IPS-NIHi7 (cell line): ENCODE results near the gene MISP3.

ENCODE experiments used
- DNase-seq: peaks from one replicate; pipeline ENCODE4 v3.0.0; 2012; ENCODE audit warnings: mixed read lengths; ENCODE audit errors: extremely low spot score

The MISP3 gene

GRCh38 chr19:14080887-14081796 is 8.6 kb downstream of the MISP3 start:
- peak; percentile 96 for DNase-seq

DNA sequence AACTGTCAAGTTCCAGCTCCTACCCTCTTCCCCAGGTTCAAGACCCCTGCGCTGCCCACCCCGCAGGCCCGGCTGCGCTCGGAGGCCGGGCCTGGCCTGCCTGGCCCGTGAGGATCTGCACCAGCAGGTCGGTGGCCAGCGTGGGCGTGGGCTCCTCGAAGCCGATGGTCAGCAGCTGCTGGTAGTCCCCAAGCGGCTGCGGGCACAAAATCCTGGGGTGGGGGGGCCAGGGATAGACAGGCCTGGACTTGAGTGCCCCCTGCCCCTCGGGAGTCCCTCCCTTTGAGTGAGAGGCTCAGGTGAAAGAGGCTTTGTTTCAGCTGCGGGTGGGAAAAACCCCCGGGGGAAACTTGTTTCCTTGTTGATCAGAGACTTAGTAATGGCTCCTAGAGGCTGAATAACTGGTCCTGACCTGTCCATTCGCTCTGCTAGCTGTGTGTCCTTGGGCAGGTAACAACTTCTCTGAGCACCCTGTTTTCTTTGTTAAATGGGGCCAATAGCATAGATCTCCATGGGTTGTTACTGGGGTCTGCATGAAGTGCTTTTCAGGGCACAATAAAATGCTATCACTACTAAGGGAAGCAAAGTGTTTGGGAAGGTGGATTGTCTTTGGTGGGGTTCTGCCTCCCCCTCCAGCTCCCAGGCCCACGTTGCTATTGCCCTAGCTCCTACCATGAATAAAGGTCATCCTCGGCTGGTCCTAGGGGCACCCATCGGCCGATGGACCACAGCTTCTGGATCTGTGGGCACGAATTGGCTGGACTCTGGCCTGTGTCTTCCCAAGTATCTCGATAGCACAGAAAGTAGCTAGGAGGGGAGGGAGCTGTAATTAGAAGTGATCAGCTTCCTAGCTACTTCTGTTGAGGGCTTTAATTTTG is 9.4 kb downstream of the MISP3 start:
- DNase-seq: no peak

DNA sequence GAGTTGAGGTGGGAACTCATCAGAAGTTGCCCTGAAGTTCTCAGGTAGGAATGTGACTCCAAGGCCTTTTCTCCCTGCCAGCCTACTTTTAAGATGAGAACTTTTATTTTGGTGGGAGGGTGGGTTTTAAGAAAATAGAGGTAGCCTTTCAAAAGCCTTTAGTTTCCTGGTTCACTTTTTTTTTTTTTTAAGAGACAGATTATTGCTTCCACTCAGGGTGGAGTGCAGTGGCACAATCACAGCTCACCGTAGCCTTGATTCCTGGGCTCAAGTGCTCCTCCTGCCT is 10.0 kb downstream of the MISP3 start:
- no peak for DNase-seq

DNA sequence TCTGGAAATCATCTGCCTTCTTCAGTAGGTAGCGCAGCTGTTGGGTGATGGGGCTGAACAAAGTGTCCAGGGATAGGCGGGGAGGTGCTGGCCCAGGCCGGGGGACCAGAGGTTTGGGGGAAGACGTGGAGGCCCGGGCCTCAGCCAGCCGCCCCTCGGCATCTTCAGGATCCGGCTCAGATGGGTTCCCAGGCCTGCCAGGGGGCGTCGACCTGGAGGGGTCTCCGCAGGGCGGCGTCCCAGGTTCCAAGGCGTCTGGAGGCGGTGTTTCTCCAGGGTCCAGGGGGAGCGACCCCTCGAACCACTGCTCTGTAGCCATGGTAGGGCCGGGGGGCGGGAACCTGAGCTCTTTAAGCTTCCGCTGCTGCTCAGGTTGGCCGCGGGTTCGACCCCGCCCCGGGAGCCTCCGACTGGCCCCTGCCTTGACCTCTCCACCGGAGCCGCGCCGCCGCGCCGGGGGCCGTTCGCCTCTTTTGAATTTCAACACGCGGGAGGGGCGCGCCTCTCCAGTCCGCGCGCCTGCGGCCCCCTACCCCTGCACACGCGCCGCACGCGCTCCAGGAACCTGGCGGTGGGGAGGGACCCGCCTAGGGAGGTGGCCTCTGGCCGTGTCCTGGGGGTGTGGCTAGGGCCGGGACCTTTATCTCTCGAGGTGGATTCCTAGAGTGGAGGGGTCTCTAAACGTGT is 12.9 kb downstream of the MISP3 start, which contains the start of gene C19orf67:
TSS of gene C19orf67 (minus strand) at position 475 of the 687 bp plus-strand sequence. CDS start at position 319, 156 bp downstream.
- no peak for DNase-seq

GRCh38 chr19:14086098-14086497 is 13.5 kb downstream of the MISP3 start:
- no peak for DNase-seq

GRCh38 chr19:14088634-14089411 is 16.2 kb downstream of the MISP3 start:
- no peak for DNase-seq

DNA sequence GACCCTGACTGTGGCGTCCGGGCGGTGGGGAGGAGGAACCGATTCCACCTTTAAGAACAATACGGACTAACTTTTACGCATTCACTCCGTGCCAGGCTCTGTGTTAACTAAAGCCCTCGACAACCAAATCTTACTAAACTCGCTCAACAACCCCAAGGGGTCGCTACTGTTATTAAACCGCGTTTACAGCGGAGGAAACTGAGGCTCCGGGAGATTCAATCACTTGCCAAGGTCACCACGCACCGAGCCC is 16.8 kb downstream of the MISP3 start:
- no peak for DNase-seq

DNA sequence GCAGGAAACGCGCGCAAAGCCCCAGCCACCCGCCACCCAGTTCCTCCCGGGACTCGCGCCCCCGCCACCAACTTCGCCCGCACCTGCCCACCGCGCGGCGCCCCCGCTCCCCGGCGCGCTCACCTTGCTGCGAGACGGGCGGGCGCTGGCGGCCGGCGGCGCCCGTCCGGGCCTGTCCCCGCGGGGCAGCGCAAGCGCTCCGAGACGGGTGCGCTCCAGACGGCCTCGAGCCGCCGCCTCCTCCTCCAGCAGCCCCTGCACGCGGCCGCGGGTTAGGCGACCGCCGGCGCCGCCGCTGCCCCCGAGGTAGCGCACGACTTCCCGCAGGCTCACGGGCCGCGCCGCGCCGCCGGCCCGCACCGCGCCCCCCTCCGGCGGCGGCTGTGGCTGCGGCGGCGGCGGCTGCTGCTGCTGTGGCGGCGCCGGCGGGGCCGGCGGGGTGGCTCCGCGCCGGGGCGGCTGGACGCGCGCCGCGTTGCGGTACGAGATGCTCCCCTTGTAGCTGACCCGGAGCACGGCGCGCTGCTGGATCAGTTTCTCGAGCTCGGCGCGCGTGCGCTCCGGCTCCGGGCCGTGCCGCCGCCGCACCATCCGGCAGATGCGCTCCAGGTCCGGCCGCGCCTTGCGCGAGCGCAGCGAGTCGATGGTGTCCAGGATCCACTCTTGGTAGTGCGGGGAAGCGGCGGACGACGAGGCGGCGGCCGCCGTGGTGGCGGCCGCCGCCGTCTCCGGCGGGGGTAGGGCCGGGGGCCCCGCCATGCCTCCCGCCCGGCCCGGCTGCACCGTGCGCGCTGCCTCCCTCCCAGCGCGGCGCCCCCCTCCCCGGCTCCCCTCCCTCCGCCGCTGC is 17.3 kb downstream of the MISP3 start:
- peak; percentile 39 for DNase-seq

- peak; percentile 84 for DNase-seq
Measured at GRCh38 chr19:14090509-14091080, 18.0 kb downstream of the MISP3 start, which contains the start of gene SAMD1. TSS of gene SAMD1 (minus strand) at chr19:14090751.

- peak; percentile 81 for DNase-seq
Measured at GRCh38 chr19:14091081-14091812, 18.7 kb downstream of the MISP3 start.

DNA sequence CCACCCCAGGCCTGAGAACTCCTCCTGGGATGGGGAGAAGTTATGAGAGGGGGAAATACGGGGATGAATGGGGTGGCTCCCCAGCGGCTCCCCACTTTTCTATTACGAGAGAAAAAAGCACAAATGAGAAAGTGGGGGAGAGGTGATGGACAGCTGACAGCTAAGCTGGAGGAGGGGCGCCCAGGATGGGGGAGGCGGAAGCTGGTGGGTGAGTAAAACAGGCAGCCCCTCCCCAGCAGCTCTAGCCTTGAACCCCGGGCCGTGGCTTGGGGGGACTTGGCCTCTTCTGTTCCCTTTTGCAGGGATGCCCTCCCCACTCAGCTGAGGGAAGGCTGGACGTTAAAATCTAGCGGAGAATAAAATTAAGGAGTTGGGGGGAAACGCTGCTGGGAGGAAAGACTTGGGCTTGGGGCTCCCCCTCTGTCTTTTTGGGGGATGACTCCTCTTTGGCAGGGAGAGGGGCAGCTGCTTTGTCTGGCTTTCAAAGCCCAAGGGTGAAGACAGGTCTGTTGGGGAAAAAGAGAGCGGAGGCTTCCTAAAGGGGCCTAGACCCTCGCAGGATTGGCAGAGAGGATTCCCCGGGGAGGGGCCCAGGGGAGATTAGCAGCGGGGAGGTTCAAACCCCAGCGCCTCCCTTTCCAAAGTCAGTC is 19.4 kb downstream of the MISP3 start:
- DNase-seq: peak; percentile 31

DNA sequence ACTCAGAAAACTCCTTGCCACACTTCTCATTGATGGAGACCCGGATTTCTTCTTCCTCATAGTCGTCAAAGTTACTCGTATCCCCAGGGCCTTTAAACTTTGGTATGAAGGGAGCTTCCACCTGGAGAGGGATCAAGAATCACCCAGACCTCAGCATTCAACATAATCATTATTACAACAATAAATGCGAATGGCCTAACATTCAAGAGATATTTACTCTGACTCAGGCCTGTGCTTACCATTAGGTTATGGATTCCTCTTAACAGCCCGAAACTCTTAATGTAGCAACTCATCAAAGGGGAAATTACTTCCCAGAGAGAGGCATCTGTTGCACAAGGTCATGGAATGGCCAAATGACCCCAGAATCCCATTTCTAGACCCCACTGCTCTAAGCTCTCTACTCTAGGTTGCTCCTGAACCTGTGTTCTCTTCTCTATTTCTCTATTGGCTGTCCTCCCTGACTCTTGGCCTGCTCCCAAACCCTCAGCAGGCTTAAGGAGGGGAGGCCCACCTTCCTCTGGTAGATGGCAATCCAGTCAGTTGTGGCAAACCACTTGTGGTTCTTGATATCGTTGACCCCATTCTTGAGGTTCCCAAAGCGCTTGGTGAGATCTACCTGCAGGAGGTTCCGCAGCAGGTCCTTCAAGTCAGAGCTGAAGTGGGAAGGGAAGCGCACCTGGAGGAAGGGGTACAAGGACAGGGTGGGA is 20.7 kb downstream of the MISP3 start:
- no peak for DNase-seq

DNA sequence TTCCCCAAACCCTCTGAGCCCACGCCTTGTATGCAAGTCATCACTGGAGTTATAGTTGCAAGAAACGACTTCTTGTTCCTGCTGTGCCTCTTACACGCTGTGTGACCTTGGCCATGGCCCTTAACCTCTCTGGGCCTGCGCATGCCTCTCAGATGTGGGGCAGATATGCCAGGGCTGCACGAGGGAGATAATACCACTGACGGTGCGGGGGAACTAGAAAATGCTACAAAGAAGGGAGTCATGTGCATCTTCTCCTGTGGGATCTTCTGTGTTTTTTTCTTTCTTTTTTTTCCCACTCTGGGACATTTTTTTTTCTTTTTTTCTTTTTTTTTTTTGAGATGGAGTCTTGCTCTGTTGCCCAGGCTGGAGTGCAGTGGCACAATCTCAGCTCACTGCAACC is 22.3 kb downstream of the MISP3 start:
- no peak for DNase-seq

DNA sequence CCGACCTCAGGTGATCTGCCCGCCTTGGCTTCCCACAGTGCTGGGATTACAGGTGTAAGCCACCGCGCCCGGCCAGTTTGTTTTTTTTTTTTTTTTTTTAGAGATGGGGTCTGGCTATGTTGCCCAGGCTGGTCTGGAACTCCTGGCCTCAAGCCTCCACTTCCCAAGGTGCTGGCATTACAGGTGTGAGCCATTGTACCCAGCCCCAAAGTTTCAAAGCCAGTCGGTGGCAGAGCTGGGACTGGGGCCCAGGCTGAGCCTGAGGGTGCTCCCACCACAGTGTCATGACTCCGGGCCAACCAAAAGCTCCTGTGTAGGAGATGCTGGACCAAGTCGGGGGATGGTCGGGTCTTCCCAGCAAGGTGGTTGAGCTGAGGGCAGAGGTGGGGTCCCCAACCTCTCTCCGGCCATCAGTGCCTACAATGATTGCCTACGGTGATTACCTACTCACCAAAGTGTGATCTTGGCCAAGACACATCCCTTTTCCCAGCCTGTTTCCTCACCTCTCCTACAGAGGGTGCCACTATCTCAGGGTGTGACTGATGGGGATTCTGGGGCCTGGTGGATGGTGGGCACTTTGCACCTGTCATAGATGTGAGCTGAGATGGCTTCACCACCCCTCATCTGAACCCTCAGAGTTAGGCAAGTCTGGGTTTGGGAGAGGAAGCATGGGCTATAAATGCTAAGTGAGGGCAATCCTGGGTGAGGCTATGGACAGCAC is 23.8 kb downstream of the MISP3 start:
- DNase-seq: no peak

DNA sequence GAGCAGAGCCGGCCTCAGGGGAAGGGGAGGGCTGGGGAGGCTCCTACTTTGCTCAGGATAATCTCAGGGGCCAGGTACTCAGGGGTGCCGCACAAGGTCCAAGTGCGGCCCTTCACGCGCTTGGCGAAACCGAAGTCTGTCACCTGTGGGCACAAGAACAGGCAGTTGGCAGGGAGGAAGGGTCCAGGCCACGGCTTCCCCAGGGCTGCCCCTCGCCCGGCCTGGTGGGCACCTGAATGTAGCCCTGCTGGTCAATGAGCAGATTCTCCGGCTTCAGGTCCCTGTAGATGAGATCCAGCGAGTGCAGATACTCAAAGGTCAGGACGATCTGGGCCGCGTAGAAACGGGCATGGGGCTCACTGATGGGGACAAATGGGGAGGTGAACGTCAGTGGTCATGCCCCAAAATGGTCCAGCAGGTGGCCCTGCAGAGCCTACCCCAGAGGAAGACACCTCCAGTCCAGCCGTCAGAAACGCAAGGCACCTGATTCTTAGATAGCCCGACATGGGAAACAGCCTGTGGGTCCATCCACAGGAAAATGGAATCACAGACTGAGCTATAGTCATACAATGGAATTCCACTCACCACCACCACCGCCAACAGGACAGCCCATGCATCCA is 25.1 kb downstream of the MISP3 start:
- DNase-seq: no peak

DNA sequence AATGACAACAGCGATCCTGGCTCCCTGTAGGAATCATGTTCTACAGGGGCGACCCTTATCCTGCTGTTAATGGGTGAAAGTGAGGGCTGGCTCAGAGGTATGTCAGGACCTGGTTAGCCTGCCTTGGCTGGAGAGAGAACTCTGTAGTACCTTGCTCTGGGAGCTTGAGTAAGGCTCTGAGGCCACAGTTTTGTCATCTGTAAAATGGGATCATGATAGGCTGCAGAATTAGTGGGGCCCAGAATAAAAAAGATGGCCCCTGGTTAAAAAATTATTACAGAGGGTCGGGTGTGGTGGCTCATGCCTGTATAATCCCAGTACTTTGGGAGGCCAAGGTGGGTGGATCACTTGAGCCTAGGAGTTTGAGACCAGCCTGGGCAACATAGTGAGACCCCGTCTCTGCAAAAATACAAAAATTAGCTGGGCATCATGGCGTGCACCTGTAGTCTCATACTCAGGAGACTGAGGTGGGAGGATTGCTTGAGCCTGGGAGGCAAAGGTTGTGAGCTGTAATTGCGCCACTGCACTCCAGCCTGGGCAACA is 28.5 kb downstream of the MISP3 start:
- no peak for DNase-seq

DNA sequence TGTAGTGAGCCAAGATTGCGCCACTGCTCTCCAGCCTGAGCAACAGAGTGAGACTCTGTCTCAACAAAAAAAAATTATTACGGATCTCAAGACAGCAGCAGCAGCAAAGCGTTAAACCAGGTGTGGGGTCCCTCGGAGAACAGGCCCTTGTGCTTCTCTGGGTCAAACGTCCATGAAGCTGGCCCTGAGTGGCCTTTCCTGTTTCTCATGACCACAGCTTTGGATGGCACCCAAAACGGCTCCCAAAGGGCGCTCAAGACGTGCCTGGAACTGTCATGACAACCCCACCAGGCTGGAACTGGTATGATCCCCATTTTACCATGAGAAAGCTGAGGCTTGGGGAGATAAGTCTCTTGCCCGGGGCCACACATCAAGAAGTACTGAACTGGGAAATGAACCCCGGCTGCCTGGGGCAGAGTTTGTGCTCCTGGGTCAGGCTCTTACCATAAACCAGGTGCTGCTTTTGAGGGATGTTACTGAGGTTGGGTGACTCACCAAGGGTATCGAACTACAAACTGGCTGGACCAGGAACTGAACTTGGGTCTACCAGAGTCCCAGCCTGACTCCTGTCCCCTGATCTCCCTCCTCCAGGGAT is 29.6 kb downstream of the MISP3 start:
- DNase-seq: no peak
